Spinal cord (tissue), 10 donors: Measurements from ENCODE around the gene ENTPD8. TPM values are rescaled to one million over a fixed set of nuclear protein-coding genes. Genes with fewer than 3 reads are reported as not detected.

Source experiments
- DNase-seq, 6 donors: peaks; one replicate each; pipeline versions ENCODE4 v3.0.0 to v3.0.0-alpha.2; 2013 to 2015; ENCODE audit warnings: low spot score in 6 of 6, low read depth in 4 of 6
- H3K27ac ChIP-seq: one replicate; pipeline ENCODE4 v1.5.1; 2013; ENCODE audit warnings: low read depth, low read length, control low read depth
- H3K27me3 ChIP-seq: one replicate; pipeline ENCODE4 v1.6.1; 2013; ENCODE audit warnings: low read length; ENCODE audit not compliant: control insufficient read depth, insufficient read depth
- H3K36me3 ChIP-seq: one replicate; pipeline ENCODE4 v1.6.1; 2013; ENCODE audit warnings: low read length; ENCODE audit not compliant: control insufficient read depth, insufficient read depth
- H3K4me1 ChIP-seq: one replicate; pipeline ENCODE4 v1.6.1; 2013; ENCODE audit warnings: low read length; ENCODE audit not compliant: control insufficient read depth, insufficient read depth
- H3K4me3 ChIP-seq: one replicate; pipeline ENCODE4 v1.5.1; 2013; ENCODE audit warnings: low read depth, low read length, control low read depth
- H3K9me3 ChIP-seq: one replicate; pipeline ENCODE4 v1.6.1; 2013; ENCODE audit warnings: low read length; ENCODE audit not compliant: control insufficient read depth, insufficient read depth
- WGBS: methylation state at CpG from one replicate; pipeline ENCODE4 v1.1.5; 2013; ENCODE audit warnings: missing lambda C conversion rate; ENCODE audit not compliant: insufficient coverage; 5-methylcytosine and 5-hydroxymethylcytosine counted together
- polyA plus RNA-seq, 2 donors: library from polyadenylated mRNA; unstranded; fragments of 120-200 nt; gene quantifications; one replicate each; pipeline ENCODE4 v1.2.1, GENCODE V29; 2013; ENCODE audit not compliant: insufficient read length in 2 of 2
- total RNA-seq, 2 donors: library from RNA; depleted of rRNA in 1 of 2; stranded (reverse); fragments of 120-200 nt in 1 of 2; fragments of >200 nt in 1 of 2; gene quantifications; one replicate each; pipeline versions ENCODE4 v1.2.3 to v1.2.4, GENCODE V29; 2013 to 2014
- donor health status: healthy.

Gene ENTPD8
- total and polyA plus RNA-seq, 4 donors: 0.39 to 1.1 (median 0.90) TPM; not detected in 1

DNA sequence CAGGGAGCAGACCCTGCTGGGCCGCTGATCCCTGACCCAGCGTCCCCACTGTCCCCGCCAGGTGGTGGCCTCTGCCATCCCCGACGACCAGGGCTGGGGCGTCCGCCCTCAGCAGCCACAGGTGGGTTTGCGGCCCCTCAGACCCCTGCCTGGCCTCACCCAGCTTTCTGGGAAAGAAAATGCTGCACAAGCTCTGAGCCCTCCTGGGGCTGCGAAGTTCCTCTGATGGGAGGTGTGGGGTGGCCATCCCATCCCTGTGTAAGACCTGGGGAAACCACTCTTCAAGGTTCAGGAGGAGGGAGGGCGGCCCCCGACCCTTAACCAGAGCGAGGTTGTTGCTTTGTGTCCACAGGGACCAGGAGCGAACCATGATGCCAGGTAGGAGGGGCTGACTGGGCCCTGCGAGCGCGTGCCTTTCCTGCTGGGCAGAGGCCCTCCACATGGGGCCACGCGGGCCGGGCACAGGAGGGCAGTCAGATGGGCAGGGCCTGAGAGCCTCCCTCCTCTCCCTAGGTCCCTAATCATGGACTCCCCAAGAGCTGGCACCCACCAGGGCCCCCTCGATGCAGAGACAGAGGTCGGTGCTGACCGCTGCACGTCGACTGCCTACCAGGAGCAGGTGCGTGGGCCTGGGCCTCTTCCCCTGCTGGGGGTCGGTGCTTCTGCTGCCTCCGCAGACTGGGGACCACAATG is 10.3 kb downstream of the ENTPD8 start:
- Histone ChIP-seq H3K27me3 (no peaks in the 10 kb centered on the region), H3K36me3 (peaks cover 69% of the 10 kb centered on the region), H3K9me3 (no peaks in the 10 kb centered on the region), H3K4me1 (no peaks in the 10 kb centered on the region), H3K27ac (no peak overlapping the region), H3K4me3 (no peak overlapping the region)
- no peak for DNase-seq
- 80% methylated on average over 26 of the region's 27 CpGs for WGBS

DNA sequence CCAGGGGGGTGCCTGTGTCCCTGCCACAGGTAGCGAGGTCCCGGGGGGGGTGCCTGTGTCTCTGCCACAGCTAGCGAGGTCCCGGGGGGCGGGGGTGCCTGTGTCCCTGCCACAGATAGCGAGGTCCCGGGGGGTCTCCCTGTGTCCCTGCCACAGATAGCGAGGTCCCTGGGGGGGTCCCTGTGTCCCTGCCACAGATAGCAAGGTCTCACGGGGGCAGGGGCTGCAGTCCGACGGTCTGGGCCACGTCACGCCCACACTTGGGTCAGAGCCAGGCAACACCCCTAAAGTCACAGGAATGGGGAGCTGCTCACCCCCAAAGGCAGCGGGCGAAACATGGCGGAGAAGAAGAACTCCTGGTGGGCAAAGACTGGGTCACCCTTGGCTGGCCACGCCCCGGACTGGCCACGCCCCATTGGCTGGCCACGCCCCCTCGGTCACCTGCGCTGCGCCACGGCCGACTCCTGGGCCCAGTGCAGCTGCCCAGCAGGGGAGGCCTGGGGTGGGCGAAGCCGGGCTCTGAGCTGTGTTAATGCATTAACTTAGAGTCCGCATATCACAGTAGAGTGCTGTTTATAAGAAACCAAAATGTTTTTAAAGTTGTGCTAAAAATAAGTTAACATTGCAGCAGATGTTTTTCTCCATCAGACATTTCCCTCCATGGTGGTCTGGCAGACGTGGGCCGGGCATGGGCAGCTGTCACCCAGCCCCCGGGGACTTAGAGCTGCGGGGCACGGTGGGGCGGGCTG is 11.0 kb downstream of the ENTPD8 start:
- Histone ChIP-seq H3K36me3 (peaks cover 67% of the 10 kb centered on the region), H3K4me1 (no peaks in the 10 kb centered on the region), H3K9me3 (no peaks in the 10 kb centered on the region), H3K27me3 (no peaks in the 10 kb centered on the region), H3K4me3 (no peak overlapping the region), H3K27ac (no peak overlapping the region)
- 72% methylated on average over 33 of the region's 34 CpGs for WGBS
- DNase-seq: no peak

DNA sequence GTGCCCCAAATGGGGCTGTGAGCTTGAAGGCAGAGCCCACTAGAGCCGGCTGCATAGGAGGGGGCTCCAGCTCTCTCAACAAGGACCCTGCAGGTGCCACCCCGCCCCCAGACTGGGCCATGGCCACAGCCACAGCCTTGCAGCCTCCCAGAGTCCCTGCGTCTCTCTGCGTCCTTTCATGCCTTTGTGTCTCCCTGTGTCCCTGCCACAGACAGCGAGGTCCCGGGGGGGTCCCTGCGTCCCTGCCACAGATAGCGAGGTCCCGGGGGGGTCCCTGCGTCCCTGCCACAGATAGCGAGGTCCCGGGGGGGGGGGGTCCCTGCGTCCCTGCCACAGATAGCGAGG is 11.6 kb downstream of the ENTPD8 start:
- DNase-seq: no peak
- Histone ChIP-seq H3K36me3 (peaks cover 61% of the 10 kb centered on the region), H3K4me1 (no peaks in the 10 kb centered on the region), H3K4me3 (no peak overlapping the region), H3K9me3 (no peaks in the 10 kb centered on the region), H3K27ac (no peak overlapping the region), H3K27me3 (no peaks in the 10 kb centered on the region)
- 91% methylated on average over 12 of the region's 14 CpGs for WGBS

DNA sequence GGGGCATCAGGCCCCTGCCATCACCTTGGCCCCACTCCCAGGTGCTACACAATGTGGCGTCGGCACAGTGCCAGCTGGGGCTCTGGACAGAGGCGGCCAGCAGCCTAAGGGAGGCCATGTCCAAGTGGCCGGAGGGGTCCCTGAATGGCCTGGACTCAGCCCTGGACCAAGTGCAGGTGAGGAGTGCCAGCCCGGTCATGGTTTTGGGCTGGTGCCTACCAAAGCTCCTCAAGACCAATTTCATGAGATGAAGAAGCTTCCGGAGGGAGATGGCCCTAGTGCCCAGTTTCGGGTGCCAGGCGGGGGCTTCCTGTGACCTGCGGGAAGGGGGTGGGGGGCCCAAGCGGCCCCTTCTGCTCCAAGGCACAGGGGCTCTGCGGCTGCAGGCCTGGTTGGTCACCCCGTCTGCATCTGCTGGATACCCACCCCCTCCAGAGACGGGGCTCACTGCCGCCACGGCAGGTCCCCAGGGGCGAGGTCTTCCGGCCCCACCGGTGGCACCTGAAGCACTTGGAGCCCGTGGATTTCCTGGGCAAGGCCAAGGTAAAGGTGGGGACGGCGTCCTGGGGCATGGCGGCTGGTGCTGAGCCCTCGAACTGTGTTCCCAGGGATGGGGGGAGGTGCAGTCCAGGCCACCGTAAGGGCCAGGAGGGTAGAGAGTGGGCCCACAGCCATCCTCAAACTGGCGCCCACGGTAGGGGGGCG is 12.2 kb downstream of the ENTPD8 start:
- Histone ChIP-seq H3K27me3 (no peaks in the 10 kb centered on the region), H3K4me3 (no peak overlapping the region), H3K27ac (no peak overlapping the region), H3K4me1 (peaks cover 4% of the 10 kb centered on the region), H3K36me3 (peaks cover 55% of the 10 kb centered on the region), H3K9me3 (no peaks in the 10 kb centered on the region)
- WGBS: 85% methylated on average over 20 of the region's 27 CpGs
- no peak for DNase-seq

DNA sequence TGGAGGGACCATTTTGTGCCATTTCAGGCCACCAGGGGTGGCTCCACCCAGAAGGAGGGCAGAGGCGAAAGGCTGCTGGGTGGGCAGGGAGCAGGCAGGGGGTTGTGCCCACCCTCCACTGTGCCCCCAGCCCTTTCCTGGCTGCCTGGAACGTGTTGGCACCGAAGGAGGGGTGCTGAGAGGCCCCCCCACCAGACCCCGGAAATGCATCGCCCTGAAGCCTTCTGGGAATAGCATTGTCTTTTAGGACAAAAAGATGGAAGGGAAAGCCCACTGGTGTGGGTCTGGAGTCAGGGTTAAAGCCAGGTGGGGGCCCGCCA is 12.9 kb downstream of the ENTPD8 start:
- no peak for DNase-seq
- Histone ChIP-seq H3K9me3 (no peaks in the 10 kb centered on the region), H3K36me3 (peaks cover 48% of the 10 kb centered on the region), H3K4me3 (no peak overlapping the region), H3K27me3 (no peaks in the 10 kb centered on the region), H3K4me1 (peaks cover 8% of the 10 kb centered on the region), H3K27ac (no peak overlapping the region)
- 75% methylated on average over 5 of the region's 6 CpGs for WGBS

DNA sequence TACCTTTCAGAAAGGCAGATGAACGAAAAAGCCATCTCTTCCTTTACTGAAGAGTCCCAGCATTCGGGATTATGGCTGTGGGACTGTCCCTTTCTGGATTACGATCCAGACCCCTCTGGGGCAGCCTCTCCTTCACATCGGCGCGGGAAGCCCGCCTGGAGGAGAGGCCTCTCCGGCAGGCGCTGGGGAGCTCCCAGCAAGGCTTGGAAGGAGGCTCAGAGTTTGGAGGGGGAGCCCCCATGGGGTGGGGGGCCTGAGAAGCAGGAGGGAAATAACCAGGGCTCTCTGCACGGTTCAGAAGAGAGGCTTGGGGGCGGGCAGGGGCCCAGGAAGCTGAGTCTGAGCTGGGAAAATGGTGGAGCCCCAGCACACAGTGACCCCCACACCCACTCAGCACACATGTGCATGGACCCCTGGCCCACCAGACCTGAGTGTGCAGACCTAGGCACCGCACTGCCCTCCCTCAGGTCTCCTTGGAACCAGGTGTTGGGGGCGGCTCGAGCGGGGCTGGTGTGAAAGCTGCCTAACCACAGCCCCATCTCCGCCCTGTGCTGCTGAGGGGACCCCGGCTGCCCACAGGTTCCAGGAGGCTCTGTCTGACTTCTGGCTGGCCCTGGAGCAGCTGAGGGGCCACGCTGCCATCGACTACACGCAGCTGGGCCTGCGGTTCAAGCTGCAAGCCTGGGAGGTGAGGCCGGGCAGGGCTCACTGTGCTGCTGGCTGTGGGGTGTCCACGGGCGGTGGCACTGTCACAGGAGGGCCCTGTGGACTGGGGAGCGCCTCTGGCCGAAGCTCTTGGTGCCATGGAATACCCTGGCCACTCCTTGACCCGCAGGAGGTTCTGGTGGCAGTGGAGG is 13.5 kb downstream of the ENTPD8 start:
- Histone ChIP-seq H3K36me3 (peaks cover 43% of the 10 kb centered on the region), H3K4me3 (no peak overlapping the region), H3K27ac (no peak overlapping the region), H3K4me1 (peaks cover 8% of the 10 kb centered on the region), H3K27me3 (no peaks in the 10 kb centered on the region), H3K9me3 (no peaks in the 10 kb centered on the region)
- 80% methylated on average over 26 of the region's 27 CpGs for WGBS
- no peak for DNase-seq

DNA sequence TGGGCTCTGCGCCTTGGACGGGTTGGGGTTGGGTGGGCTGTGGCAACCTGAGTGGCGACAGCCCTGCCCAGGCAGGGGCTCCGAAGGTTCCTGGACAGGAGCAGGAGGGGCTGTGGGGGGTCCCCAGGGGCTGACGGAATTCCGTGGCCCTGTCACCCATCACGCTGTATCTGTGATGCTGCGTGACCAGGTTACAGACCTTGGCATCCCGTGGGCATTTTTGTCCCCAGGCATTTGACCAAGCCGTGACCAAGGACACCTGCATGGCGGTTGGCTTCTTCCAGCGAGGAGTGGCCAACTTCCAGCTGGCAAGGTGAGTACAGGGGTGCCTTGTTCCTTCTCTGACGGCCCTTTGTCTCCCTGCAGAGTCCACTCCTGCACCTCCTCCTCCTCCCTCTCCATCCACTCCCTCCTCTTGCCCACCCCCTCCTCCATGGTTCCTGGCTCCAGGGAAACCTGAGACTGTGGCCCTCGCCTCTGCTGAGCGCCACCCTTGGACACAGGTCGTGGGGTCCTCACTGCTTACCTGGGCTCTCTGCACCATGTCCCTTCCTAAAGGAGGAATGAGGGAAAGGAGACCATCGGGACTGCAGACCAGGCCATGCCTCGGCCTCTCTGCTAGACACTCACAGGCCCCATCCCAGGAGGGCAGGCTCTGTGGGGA is 15.0 kb downstream of the ENTPD8 start:
- H3K27me3 ChIP-seq: no peaks in the 10 kb centered on the region
- 77% methylated on average over 14 of the region's 18 CpGs for WGBS

DNA sequence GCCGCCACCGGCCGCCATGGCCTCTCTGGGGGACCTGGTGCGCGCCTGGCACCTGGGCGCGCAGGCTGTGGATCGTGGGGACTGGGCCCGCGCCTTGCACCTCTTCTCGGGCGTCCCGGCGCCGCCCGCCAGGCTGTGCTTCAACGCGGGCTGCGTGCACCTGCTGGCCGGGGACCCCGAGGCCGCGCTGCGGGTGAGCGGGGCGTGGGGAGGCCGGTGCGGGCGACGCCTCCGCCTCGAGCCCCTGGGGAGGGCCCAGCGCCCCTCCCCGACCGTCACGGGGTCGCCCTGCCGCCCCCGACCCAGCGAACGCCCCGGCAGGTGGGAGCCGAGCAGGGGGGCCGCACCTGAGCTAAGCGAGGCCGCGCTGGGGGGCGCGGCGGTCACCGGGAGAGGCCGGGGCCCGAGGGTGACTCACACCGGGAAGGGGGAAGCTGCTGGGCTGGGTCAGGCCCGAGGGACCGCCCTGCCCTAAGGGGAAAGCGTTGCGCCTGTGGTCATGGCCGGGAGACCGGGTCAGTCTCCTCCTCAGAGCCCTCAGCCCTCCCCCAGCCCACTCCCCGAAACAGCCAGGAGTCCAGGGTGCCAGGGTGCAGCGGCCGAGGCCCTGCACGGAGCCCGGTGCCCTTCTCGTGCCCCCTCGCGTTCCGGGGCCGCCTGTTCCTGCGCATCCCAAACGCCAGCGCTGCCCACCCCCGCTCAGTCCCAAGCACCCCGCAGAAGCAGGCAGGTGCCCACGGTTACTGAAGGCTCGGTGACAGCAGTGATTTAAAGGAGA is 17.5 kb downstream of the ENTPD8 start:
- no peak overlapping the region for H3K4me3 ChIP-seq
- no peak for DNase-seq
- H3K27me3 ChIP-seq: no peaks in the 10 kb centered on the region
- 10% methylated on average over 77 of the region's 77 CpGs for WGBS
- no peak overlapping the region for H3K27ac ChIP-seq
- peaks cover 16% of the 10 kb centered on the region for H3K4me1 ChIP-seq
- H3K9me3 ChIP-seq: no peaks in the 10 kb centered on the region
- H3K36me3 ChIP-seq: peaks cover 19% of the 10 kb centered on the region

More for the DNA sequence above, 15.0 kb downstream of the ENTPD8 start:
- H3K4me1 ChIP-seq: peaks cover 16% of the 10 kb centered on the region
- no peak overlapping the region for H3K27ac ChIP-seq
- no peak for DNase-seq
- H3K4me3 ChIP-seq: no peak overlapping the region
- peaks cover 34% of the 10 kb centered on the region for H3K36me3 ChIP-seq
- H3K9me3 ChIP-seq: no peaks in the 10 kb centered on the region
